Astrocyte (in vitro differentiated cells and primary cell): ENCODE measurements around the gene SPTBN5.

Experiments
- CTCF ChIP-seq: IDR thresholded peaks from 2 replicates; pipeline ENCODE4 v1.5.1; 2011; ENCODE audit warnings: low read depth, mild to moderate bottlenecking, inconsistent platforms, low read length, moderate library complexity; ENCODE audit not compliant: insufficient read depth
- EZH2 ChIP-seq: IDR thresholded peaks from 2 replicates; pipeline ENCODE4 v1.6.1; 2012; ENCODE audit warnings: mild to moderate bottlenecking, low read length, inconsistent platforms; ENCODE audit not compliant: insufficient read depth

- TF ChIP-seq CTCF: no peak
- no peak for TF ChIP-seq EZH2
Observed at GRCh38 chr15:41871175-41871905, 22.5 kb downstream of the SPTBN5 start.
